ENCODE measurements around the gene RXRA.

Gene RXRA

DNA sequence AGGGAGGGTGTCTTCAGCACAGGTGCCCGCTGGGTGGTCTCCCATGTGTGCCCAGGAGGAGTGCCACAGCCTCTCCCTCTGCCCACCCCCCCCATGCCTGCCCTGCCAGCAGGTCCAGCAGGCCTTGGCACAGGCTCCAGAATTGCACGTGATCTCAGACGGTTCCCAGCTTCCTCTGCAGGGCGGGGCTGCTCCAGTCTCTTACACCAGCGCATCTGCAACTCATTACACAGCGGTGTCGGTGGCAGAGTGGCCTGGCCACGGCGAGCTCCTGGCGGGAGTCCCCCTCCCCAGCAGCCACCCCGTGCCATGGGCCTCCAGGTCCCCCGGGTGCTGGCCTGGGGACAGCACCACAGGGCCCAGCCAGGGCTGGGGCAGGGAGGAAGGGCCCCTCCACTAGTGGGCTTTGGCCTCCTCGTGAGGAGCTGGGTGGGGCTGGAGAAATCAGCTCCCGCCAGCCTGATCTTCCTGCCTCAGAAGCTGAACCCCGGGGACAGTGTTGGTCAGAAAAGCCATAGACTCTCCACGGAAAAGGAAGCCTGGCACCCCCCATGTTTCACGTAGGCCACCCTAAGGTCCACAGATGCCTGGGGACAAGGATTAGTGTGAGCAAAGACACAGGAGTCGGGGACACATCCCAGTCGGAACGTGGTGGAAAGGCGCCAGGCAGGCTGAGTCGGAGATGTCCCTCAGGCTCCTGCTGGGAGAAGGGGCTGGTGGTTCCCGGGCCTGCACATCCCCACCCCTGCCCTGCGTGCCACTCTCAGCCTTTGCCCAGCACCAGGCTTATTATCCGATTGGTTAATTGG lies 40.2 kb downstream of the RXRA start (continued):
- TF ChIP-seq, protein P1, sequence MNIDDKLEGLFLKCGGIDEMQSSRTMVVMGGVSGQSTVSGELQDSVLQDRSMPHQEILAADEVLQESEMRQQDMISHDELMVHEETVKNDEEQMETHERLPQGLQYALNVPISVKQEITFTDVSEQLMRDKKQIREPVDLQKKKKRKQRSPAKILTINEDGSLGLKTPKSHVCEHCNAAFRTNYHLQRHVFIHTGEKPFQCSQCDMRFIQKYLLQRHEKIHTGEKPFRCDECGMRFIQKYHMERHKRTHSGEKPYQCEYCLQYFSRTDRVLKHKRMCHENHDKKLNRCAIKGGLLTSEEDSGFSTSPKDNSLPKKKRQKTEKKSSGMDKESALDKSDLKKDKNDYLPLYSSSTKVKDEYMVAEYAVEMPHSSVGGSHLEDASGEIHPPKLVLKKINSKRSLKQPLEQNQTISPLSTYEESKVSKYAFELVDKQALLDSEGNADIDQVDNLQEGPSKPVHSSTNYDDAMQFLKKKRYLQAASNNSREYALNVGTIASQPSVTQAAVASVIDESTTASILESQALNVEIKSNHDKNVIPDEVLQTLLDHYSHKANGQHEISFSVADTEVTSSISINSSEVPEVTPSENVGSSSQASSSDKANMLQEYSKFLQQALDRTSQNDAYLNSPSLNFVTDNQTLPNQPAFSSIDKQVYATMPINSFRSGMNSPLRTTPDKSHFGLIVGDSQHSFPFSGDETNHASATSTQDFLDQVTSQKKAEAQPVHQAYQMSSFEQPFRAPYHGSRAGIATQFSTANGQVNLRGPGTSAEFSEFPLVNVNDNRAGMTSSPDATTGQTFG (tag by site-specific recombination; IDR thresholded peaks at IDR 0.05; ENCODE audit: borderline replicate concordance), result no peak
- TF ChIP-seq, protein P2, sequence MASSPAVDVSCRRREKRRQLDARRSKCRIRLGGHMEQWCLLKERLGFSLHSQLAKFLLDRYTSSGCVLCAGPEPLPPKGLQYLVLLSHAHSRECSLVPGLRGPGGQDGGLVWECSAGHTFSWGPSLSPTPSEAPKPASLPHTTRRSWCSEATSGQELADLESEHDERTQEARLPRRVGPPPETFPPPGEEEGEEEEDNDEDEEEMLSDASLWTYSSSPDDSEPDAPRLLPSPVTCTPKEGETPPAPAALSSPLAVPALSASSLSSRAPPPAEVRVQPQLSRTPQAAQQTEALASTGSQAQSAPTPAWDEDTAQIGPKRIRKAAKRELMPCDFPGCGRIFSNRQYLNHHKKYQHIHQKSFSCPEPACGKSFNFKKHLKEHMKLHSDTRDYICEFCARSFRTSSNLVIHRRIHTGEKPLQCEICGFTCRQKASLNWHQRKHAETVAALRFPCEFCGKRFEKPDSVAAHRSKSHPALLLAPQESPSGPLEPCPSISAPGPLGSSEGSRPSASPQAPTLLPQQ (tag by site-specific recombination; IDR thresholded peaks at IDR 0.05), result peak; percentile 61
- TF ChIP-seq ZNF830 (tag by site-specific recombination; IDR thresholded peaks at IDR 0.05; ENCODE audit: low read depth), result no peak
- TF ChIP-seq, protein P3, sequence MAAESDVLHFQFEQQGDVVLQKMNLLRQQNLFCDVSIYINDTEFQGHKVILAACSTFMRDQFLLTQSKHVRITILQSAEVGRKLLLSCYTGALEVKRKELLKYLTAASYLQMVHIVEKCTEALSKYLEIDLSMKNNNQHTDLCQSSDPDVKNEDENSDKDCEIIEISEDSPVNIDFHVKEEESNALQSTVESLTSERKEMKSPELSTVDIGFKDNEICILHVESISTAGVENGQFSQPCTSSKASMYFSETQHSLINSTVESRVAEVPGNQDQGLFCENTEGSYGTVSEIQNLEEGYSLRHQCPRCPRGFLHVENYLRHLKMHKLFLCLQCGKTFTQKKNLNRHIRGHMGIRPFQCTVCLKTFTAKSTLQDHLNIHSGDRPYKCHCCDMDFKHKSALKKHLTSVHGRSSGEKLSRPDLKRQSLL (tag by site-specific recombination; IDR thresholded peaks at IDR 0.05), result peak; percentile 91
- TF ChIP-seq KLF1 (tag by site-specific recombination; IDR thresholded peaks at IDR 0.05), result peak; percentile 79
- no peak for TF ChIP-seq ZNF302 (tag by site-specific recombination; IDR thresholded peaks at IDR 0.05; ENCODE audit: low read depth)
- TF ChIP-seq, protein P4, sequence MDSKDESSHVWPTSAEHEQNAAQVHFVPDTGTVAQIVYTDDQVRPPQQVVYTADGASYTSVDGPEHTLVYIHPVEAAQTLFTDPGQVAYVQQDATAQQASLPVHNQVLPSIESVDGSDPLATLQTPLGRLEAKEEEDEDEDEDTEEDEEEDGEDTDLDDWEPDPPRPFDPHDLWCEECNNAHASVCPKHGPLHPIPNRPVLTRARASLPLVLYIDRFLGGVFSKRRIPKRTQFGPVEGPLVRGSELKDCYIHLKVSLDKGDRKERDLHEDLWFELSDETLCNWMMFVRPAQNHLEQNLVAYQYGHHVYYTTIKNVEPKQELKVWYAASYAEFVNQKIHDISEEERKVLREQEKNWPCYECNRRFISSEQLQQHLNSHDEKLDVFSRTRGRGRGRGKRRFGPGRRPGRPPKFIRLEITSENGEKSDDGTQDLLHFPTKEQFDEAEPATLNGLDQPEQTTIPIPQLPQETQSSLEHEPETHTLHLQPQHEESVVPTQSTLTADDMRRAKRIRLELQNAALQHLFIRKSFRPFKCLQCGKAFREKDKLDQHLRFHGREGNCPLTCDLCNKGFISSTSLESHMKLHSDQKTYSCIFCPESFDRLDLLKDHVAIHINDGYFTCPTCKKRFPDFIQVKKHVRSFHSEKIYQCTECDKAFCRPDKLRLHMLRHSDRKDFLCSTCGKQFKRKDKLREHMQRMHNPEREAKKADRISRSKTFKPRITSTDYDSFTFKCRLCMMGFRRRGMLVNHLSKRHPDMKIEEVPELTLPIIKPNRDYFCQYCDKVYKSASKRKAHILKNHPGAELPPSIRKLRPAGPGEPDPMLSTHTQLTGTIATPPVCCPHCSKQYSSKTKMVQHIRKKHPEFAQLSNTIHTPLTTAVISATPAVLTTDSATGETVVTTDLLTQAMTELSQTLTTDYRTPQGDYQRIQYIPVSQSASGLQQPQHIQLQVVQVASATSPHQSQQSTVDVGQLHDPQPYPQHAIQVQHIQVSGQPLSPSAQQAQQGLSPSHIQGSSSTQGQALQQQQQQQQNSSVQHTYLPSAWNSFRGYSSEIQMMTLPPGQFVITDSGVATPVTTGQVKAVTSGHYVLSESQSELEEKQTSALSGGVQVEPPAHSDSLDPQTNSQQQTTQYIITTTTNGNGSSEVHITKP (tag by site-specific recombination; IDR thresholded peaks at IDR 0.05), result 0 out of 2 replicates have a peak, but pooled peaks have one; percentile 19
- 0 out of 2 replicates have a peak, but pooled peaks have one; percentile 14 for TF ChIP-seq ZBTB8A (tag by site-specific recombination; IDR thresholded peaks at IDR 0.05)
- TF ChIP-seq ZNF501 (tag by site-specific recombination; IDR thresholded peaks at IDR 0.05), result no peak
- TF ChIP-seq, protein P5, sequence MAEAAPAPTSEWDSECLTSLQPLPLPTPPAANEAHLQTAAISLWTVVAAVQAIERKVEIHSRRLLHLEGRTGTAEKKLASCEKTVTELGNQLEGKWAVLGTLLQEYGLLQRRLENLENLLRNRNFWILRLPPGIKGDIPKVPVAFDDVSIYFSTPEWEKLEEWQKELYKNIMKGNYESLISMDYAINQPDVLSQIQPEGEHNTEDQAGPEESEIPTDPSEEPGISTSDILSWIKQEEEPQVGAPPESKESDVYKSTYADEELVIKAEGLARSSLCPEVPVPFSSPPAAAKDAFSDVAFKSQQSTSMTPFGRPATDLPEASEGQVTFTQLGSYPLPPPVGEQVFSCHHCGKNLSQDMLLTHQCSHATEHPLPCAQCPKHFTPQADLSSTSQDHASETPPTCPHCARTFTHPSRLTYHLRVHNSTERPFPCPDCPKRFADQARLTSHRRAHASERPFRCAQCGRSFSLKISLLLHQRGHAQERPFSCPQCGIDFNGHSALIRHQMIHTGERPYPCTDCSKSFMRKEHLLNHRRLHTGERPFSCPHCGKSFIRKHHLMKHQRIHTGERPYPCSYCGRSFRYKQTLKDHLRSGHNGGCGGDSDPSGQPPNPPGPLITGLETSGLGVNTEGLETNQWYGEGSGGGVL (tag by site-specific recombination; IDR thresholded peaks at IDR 0.05), result peak; percentile 35
- TF ChIP-seq GLIS1 (tag by site-specific recombination; IDR thresholded peaks at IDR 0.05), result peak; percentile 97
- TF ChIP-seq ZNF394 (tag by site-specific recombination; IDR thresholded peaks at IDR 0.05; ENCODE audit: borderline replicate concordance), result peak; percentile 85
- no peak for TF ChIP-seq ZNF211 (tag by site-specific recombination; IDR thresholded peaks at IDR 0.05; ENCODE audit: low read depth)
- TF ChIP-seq ZNF133 (tag by site-specific recombination; IDR thresholded peaks at IDR 0.05), result no peak
- TF ChIP-seq, protein P6, sequence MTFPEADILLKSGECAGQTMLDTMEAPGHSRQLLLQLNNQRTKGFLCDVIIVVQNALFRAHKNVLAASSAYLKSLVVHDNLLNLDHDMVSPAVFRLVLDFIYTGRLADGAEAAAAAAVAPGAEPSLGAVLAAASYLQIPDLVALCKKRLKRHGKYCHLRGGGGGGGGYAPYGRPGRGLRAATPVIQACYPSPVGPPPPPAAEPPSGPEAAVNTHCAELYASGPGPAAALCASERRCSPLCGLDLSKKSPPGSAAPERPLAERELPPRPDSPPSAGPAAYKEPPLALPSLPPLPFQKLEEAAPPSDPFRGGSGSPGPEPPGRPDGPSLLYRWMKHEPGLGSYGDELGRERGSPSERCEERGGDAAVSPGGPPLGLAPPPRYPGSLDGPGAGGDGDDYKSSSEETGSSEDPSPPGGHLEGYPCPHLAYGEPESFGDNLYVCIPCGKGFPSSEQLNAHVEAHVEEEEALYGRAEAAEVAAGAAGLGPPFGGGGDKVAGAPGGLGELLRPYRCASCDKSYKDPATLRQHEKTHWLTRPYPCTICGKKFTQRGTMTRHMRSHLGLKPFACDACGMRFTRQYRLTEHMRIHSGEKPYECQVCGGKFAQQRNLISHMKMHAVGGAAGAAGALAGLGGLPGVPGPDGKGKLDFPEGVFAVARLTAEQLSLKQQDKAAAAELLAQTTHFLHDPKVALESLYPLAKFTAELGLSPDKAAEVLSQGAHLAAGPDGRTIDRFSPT (tag by site-specific recombination; IDR thresholded peaks at IDR 0.05), result peak; percentile 66
- TF ChIP-seq, protein P7, sequence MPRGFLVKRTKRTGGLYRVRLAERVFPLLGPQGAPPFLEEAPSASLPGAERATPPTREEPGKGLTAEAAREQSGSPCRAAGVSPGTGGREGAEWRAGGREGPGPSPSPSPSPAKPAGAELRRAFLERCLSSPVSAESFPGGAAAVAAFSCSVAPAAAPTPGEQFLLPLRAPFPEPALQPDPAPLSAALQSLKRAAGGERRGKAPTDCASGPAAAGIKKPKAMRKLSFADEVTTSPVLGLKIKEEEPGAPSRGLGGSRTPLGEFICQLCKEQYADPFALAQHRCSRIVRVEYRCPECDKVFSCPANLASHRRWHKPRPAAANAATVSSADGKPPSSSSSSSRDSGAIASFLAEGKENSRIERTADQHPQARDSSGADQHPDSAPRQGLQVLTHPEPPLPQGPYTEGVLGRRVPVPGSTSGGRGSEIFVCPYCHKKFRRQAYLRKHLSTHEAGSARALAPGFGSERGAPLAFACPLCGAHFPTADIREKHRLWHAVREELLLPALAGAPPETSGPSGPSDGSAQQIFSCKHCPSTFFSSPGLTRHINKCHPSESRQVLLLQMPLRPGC (tag by site-specific recombination; IDR thresholded peaks at IDR 0.05), result peak; percentile 51; the same call in 1 of the 2 replicates
- no peak for TF ChIP-seq ZNF157 (tag by site-specific recombination; IDR thresholded peaks at IDR 0.05)
- peak; percentile 58; the same call in 1 of the 2 replicates for TF ChIP-seq ZNF335 (tag by site-specific recombination; conservative IDR thresholded peaks at IDR 0.05)
- no peak for TF ChIP-seq ZNF146 (tag by site-specific recombination; IDR thresholded peaks at IDR 0.05)
- no peak for TF ChIP-seq ZNF510 (tag by site-specific recombination; IDR thresholded peaks at IDR 0.05; ENCODE audit: insufficient replicate concordance)
- TF ChIP-seq, protein P8, sequence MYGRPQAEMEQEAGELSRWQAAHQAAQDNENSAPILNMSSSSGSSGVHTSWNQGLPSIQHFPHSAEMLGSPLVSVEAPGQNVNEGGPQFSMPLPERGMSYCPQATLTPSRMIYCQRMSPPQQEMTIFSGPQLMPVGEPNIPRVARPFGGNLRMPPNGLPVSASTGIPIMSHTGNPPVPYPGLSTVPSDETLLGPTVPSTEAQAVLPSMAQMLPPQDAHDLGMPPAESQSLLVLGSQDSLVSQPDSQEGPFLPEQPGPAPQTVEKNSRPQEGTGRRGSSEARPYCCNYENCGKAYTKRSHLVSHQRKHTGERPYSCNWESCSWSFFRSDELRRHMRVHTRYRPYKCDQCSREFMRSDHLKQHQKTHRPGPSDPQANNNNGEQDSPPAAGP (tag by site-specific recombination; IDR thresholded peaks at IDR 0.05), result 0 out of 2 replicates have a peak, but pooled peaks have one; percentile 31

Measured in HEK293 (cell line).